DMS 273 (cell line): ENCODE data around the gene BDNF.
A peak's percentile ranks its signal among the peaks of the same experiment; 100 is the strongest.
"Not testable (repeated sequence)": the region's sequence is repeated elsewhere in the genome, so short reads cannot be mapped to it uniquely, and the experiment has no call there.

Experiments used
- DNase-seq: peaks from one replicate; lab custom pipeline; 2025; ENCODE audit not compliant: unreplicated experiment; lab: John Stamatoyannopoulos, UW

BDNF gene

GRCh38 chr11:27700351-27701301 is at the start of gene BDNF:
Gene BDNF (minus strand): TSS chr11:27700455. CDS start chr11:27658564, 41,891 bp downstream.
- DNase-seq = peak; percentile 39

DNA sequence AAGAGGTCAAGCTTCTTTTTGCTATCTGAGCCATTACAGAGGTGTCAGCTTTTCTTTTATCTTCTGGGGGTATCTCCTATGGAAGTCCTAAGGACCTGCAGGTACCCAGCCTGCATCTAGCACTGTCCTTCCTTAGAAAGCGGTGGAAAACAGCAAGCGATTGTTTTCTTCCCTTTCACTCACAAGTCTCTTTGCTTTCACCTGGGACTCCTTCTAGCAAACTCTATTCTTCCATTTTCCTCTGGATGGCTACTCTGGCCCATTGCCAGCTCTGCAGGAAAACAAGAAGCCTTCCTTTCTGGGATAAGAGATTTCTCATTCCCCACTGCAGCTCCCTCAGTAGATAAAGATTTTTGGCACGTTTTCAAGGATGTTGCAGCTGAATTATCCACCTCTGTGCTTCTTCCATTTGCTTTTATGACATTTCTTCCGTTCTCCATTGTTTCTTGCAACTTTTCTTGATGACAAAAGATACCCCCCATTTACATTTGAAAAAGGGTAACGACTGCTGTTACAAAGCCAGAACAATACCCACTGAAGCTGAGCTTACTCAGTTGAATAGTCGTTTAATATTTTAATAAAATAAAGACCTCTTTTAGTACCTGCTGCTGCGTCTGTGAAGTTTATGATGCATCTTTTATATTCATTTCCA is 40.2 kb upstream of the BDNF start:
- no peak for DNase-seq

GRCh38 chr11:27735281-27735680 is 35.0 kb upstream of the BDNF start:
- no peak for DNase-seq

- DNase-seq = not testable (repeated sequence)
Measured at GRCh38 chr11:27731803-27732202, 31.5 kb upstream of the BDNF start.

DNA sequence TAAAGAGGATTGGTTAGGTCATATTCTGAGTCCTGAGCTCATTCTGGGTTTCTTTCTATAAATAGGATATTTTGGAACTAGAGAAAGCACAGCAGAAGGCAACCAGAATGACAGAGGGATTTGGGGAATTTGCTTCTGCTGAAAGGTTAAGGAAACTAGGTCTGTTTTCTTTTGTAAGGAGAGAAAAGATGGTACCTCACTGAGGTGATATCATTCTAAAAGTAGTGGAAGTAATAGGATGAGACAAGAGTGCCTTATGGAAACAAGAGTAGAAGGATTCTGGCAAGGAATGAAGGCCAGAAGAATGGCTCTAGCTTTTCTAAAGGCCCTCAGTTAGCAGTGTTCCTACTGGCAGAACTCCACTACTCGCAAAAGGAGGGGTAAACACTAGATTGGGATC is 26.7 kb upstream of the BDNF start:
- DNase-seq = no peak

DNA sequence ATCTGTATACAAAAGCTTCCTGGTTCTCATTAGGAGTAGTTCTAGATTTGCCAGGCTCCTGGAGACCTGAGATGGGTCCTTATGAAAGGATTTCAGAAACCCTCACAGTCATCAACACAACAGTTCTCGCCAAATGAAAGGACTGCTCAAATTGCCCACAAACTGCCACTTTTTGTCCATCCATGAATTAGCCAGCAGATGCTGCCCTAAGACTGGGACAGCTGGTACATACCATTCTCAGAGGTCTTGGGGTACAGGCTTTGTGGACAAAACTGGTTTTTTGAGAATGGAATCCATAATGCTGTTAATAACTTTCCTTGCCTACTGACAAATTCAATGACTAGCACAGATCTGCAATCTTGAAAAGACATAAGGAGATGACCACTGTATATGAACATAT is 23.4 kb upstream of the BDNF start:
- DNase-seq = no peak

DNA sequence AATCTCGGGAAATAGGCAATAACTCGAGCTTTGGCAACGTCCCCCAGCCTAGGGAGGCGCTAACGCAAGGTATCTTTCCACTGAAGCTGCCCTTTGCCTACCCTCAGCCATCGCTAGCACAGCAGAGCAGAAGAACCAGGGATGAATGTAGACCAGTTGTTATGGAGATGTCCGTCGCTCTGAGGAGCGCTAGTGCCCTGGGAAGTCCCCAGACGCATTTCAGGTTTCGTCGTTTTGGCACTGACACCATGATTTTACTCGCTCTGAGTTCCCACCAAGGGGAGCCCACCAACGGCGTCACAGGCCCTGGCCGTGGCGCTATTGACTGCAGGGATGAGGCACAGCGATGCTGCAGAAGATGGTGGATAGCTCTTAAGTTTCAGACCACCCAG is 22.7 kb upstream of the BDNF start:
- DNase-seq = peak; percentile 18

DNA sequence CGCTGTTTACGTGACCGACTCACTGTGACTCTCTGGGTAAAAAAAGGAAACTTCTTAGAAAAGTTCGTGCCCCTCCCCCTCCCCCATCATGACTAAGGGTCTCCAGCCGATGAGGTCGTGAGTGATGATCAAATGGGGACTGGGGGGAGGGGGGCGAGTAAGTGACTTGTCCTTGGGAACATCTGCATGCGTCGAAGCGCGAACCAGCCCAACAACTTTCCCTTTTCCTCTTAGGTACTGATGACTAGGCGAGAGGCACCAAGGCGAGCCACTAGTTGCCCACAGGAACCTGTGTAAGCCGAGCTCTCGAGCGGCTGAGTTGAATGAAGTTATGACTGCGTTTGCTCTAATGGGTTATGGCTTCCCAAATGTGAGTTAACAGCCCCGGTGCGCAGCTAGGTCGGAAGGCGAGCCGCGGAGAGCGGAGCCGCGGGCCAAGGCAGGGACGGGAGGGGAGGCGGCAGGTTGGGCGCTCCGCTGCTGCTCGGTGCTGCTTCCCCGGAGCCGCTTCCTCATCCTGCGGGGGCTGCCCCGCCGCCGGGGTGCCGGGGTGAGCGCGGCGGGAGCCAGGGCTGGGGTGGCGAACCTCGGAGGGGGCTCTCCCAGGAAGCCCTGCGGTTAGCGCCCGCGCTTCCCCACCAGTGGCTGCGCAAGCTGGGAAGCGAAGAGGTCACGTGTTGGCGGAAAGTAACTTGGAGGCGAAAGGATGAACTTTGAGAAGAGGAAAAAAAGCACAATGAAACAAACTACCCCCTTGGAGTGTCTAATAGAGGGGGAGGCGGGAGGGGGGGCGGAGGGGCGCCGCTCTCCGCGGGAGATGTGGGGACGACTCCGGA is 22.1 kb upstream of the BDNF start:
- peak; percentile 47 for DNase-seq

DNA sequence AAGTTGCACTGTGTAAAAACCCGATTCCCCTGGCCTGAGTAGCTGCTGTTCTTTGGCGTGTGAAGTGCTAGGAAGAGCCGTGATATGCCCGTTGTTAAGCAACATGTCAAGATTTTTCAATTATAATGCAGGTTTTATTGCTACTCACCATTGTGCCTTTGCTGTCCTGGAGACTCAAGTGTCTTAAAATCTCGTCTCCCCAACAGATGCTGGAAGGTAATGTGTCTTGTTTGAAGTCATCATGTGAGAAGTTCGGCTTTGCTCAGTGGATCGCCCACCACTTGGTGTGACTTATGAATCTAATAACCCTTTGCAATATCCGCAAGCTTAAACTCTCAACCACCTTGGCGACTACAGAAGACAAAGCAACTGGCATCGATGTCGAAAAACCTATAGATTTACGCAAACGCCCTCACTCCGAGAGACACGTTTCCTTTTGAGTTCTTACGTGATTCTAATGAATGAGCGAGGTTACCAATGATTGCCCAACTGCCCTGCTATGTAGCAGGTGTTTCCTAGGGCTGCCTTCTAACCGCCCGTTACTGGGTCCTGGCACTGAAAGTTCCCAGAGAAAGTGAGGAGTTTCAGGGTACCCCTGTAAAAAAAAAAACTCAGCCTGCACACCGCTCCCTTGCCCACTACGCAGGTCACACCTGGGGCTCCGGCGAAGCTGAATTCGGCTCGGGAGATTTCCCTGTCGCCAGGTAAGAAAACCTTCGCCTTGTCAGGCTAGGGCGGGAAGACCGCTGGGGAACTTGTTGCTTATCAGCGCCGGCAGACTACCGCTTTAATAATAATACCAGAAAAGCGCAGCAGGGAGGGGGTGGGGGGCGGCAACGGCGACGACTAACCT is 21.2 kb upstream of the BDNF start:
- DNase-seq = no peak

DNA sequence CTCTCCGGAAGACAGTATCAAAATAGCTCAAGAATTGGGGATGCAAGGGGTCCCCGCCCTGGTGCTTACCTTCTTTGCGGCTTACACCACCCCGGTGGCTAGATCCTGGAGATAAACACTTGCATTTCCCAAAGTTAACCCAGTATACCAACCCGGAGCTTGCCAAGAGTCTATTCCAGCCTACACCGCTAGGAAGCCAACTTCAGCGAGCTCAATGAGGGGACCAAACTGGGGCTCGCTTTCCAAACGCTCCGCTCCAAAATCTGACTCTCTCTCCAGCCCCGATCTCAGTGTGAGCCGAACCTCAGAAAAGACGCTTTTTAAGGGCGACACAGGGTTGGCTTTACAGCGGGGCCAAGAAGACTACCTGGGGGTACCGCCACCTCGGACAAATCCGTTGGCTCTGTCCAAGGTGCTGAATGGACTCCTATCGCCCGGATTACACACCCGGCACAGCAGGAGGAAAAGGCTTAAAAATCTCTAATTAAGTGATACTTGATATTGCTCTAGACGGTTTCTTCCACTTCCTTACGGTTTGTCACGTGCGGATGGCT is 20.1 kb upstream of the BDNF start:
- peak; percentile 76 for DNase-seq

GRCh38 chr11:27719546-27719925 is 19.3 kb upstream of the BDNF start:
- DNase-seq = peak; percentile 23

- peak; percentile 52 for DNase-seq
Measured at GRCh38 chr11:27718863-27719545, 18.7 kb upstream of the BDNF start.

GRCh38 chr11:27718346-27718862 is 18.1 kb upstream of the BDNF start:
- DNase-seq = peak; percentile 74

GRCh38 chr11:27717801-27718229 is 17.6 kb upstream of the BDNF start:
- DNase-seq = peak; percentile 24

- peak; percentile 25 for DNase-seq
Measured at GRCh38 chr11:27717377-27717776, 17.1 kb upstream of the BDNF start.

DNA sequence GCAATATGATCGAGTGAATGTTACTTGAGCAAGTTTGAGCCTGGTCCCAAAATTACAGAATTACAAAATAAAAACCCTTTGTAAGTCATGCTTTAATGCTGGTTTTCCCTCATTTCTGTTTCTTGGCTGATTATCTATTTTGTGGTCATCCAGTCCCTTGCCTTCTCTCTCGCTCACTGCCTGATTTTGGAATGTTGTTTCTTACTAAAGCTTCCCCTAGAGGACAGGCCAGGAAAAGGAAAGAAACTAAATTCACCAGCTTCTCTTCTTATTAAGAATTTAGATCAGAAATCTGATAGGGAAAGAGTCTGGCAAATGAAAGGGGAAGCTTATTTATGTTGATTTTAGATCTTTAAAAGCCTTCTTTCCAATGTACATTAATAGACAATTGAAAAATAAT is 16.6 kb upstream of the BDNF start:
- peak; percentile 6 for DNase-seq

DNA sequence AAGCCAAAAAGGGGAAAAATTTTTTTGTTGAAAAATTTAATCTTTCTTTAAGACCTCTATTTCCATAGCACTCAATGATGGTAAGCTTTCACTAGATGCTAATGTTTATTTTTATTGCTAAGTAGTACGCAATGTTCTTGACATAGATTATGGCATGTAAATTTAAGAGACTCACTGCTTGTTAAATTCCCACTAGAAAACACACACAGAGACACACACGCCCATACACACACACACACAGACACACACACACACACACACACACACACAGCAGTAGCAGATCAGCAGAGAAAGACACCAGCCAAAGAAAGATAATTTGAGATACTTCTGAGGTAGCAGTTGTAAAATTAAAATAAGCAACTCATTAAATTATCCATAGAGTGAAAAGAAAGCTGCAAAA is 16.0 kb upstream of the BDNF start:
- DNase-seq = no peak

DNA sequence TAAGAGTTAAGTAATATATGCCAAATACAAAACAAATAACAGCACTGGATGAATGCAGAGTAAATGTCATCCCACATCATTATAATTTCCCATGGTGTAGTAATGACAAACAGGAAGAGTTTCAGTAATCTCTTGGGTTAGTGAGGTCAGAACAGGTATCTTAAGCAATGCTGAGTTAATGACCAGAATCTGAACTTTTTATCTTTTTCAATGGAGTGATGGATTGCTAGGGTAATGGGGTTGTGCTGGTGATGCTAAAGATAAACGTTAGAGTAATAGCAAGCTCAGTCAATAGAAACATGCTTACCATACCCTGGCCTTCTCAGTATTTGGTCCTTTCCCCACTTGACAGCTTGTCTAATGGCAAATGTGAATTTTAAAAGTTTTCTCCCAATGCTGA is 11.5 kb upstream of the BDNF start:
- no peak for DNase-seq

GRCh38 chr11:27710536-27710935 is 10.3 kb upstream of the BDNF start:
- DNase-seq = no peak
